Naive thymus-derived CD4-positive, alpha-beta T cell (primary cell): ENCODE results near the gene SIGLEC8. TPM values are rescaled to one million over a fixed set of nuclear protein-coding genes. Genes with fewer than 3 reads are reported as not detected.
"Not testable (repeated sequence)": the region's sequence is repeated elsewhere in the genome, so short reads cannot be mapped to it uniquely, and the experiment has no call there.

Experiments used
- ATAC-seq: fragments of 150-1000 bp; cut with Tn5 transposase; 2 replicates; pipeline ENCODE4 v1.10.0; 2021; ENCODE audit warnings: mild to moderate bottlenecking, moderate library complexity
- CTCF ChIA-PET: fragments of 350-600 bp; sonication (Branson Sonifier 250); formaldehyde crosslinking; loops from one replicate; lab custom pipeline; 2021; ENCODE audit warnings: antibody characterized with exemption; lab: Charles Lee
- POLR2A ChIA-PET: fragments of 350-600 bp; sonication (Branson Sonifier 250); formaldehyde crosslinking; loops from one replicate; lab custom pipeline; 2021; ENCODE audit warnings: antibody characterized with exemption, inconsistent platforms; lab: Charles Lee
- DNase-seq, 9 donors: peaks; one replicate each; pipeline versions ENCODE4 v3.0.0 to v3.0.0-alpha.2; 2020 to 2022; ENCODE audit warnings: mixed read lengths in 1 of 9
- H3K27ac ChIP-seq: one replicate; pipeline ENCODE4 v1.7.0; 2013; ENCODE audit warnings: mild to moderate bottlenecking, low read depth, low read length, moderate library complexity
- H3K27me3 ChIP-seq, 2 donors: one replicate each; pipeline ENCODE4 v1.7.0; 2013; ENCODE audit warnings: low read length in 2 of 2, mild to moderate bottlenecking in 2 of 2, moderate library complexity in 2 of 2; ENCODE audit not compliant: control insufficient read depth in 2 of 2, insufficient read depth in 2 of 2
- H3K36me3 ChIP-seq, 3 experiments: 1 replicate in 2 of 3; 2 replicates in 1 of 3; pipeline ENCODE4 v1.7.0; 2013; ENCODE audit warnings: low read length in 3 of 3, mild to moderate bottlenecking in 3 of 3, moderate library complexity in 1 of 3; ENCODE audit not compliant: insufficient read depth in 3 of 3, control insufficient read depth in 2 of 3
- H3K4me1 ChIP-seq, 2 donors: one replicate each; pipeline ENCODE4 v1.7.0; 2013; ENCODE audit warnings: low read length in 2 of 2, mild to moderate bottlenecking in 2 of 2, moderate library complexity in 1 of 2; ENCODE audit not compliant: control insufficient read depth in 2 of 2, insufficient read depth in 2 of 2
- H3K4me3 ChIP-seq: 2 replicates; pipeline ENCODE4 v1.7.0; 2013; ENCODE audit warnings: mild to moderate bottlenecking, low read length
- H3K9me3 ChIP-seq, 3 experiments: 1 replicate in 2 of 3; 2 replicates in 1 of 3; pipeline ENCODE4 v1.7.0; 2013; ENCODE audit warnings: low read length in 3 of 3; ENCODE audit not compliant: control insufficient read depth in 2 of 3
- H3K27ac Mint-ChIP-seq, 9 donors: one replicate each; pipeline ENCODE4 v1.8.0; 2020 to 2022; ENCODE audit warnings: mixed read lengths in 9 of 9, mild to moderate bottlenecking in 8 of 9, moderate library complexity in 5 of 9, inconsistent platforms in 2 of 9
- H3K27me3 Mint-ChIP-seq, 5 donors: one replicate each; pipeline ENCODE4 v1.8.0; 2021 to 2022; ENCODE audit warnings: mixed read lengths in 5 of 5, mild to moderate bottlenecking in 1 of 5
- H3K36me3 Mint-ChIP-seq, 5 donors: one replicate each; pipeline ENCODE4 v1.8.0; 2020 to 2022; ENCODE audit warnings: mixed read lengths in 5 of 5, mild to moderate bottlenecking in 3 of 5, inconsistent platforms in 1 of 5
- H3K4me1 Mint-ChIP-seq, 7 donors: one replicate each; pipeline ENCODE4 v1.8.0; 2020 to 2022; ENCODE audit warnings: mixed read lengths in 7 of 7, mild to moderate bottlenecking in 3 of 7, inconsistent platforms in 1 of 7
- H3K4me3 Mint-ChIP-seq, 10 donors: one replicate each; pipeline ENCODE4 v1.8.0; 2020 to 2022; ENCODE audit warnings: mild to moderate bottlenecking in 10 of 10, mixed read lengths in 10 of 10, moderate library complexity in 6 of 10, inconsistent platforms in 2 of 10
- H3K9me3 Mint-ChIP-seq, 11 donors: one replicate each; pipeline ENCODE4 v1.8.0; 2020 to 2022; ENCODE audit warnings: mixed read lengths in 11 of 11, mild to moderate bottlenecking in 4 of 11, inconsistent platforms in 1 of 11, moderate library complexity in 1 of 11
- intact Hi-C, 2 donors: fragments of 100-400 bp; cut with micrococcal nuclease; formaldehyde crosslinking; loops; one replicate each; pipeline ENCODE4 v1.15.1; 2023
- polyA plus RNA-seq, 2 donors: library from polyadenylated mRNA; unstranded; fragments of 300-500 nt; fragmentation: Illumina TruSeq; gene quantifications; one replicate each; pipeline ENCODE4 v1.2.3, GENCODE V29; 2021
- total RNA-seq, 6 experiments: library from RNA in 5 of 6; stranded (reverse) in 5 of 6; gene quantifications; 1 replicate in 5 of 6; 2 replicates in 1 of 6; pipeline ENCODE4 v1.2.3 and lab custom pipeline; 2021 to 2026

Gene SIGLEC8
- total and polyA plus RNA-seq, 7 experiments from 2014 or later = not detected

DNA sequence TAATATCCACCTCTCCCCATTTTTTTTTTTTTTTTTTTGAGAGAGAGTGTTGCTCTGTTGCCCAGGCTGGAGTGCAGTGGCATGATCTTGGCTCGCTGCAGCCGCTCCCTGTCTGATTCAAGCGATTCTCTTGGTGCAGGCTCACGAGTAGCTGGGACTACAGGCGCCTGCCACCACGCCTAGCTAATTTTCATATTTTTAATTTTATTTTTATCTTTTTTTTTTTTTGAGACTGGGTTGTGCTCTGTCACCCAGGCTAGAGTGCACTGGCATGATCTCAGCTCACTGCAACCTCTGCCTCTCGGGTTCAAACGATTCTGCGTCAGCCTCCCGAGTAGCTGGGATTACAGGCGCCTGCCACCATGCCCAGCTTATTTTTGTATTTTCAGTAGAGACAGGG lies 37.7 kb downstream of the SIGLEC8 start:
- CTCF ChIA-PET = interaction anchor here (0.7 to 4.8 kb wide), 9 partner anchors 18 to 276 kb away, joined by 3 to 36 read pairs (median 4); no protein-coding TSS in a partner anchor
- DNase-seq, H3K27ac Mint-ChIP-seq, H3K36me3 Mint-ChIP-seq, H3K4me1 ChIP-seq, H3K27me3 ChIP-seq, H3K4me3 Mint-ChIP-seq, POLR2A ChIA-PET, H3K36me3 ChIP-seq, ATAC-seq, H3K9me3 ChIP-seq, H3K4me3 ChIP-seq, H3K9me3 Mint-ChIP-seq, H3K27ac ChIP-seq: not testable (repeated sequence)
- peaks cover 0 to 12% (median 0%) of the 10 kb centered on the region in 7 donors for H3K4me1 Mint-ChIP-seq
- H3K27me3 Mint-ChIP-seq = peaks cover 16 to 37% (median 30%) of the 10 kb centered on the region in 5 donors
- intact Hi-C loops = loop anchor here in 1 of 2 donors (5.0 kb wide), 1 partner anchor 187 kb away; no protein-coding TSS in a partner anchor

DNA sequence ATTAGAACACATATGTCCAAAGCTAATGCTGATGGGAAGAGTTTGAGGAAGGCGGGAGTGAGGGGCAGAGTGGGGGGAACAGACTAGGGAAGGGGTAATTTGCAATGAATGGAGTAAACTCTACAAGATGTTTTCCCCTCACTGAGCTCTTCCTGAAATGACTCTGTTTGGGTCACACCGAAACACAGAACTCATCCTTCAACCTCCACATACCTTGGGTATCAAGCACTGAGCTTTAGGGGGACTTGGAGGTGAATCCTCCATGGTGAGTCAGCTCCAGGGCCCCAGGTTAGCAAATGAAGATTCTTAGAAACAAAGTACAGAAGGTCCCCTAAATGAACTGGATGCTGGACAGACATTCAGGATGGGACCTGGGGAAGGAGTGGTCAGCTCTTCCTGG lies 39.5 kb downstream of the SIGLEC8 start:
- Histone ChIP-seq H3K27ac (no peak overlapping the region), H3K9me3 (no peaks in the 10 kb centered on the region), H3K36me3 (no peaks in the 10 kb centered on the region), H3K4me3 (no peak overlapping the region), H3K4me1 (no peaks in the 10 kb centered on the region), H3K27me3 (no peaks in the 10 kb centered on the region)
- Mint-ChIP-seq H3K9me3 (peaks cover 0 to 8% (median 0%) of the 10 kb centered on the region in 11 donors), H3K4me3 (no peak overlapping the region), H3K27me3 (peaks cover 16 to 34% (median 30%) of the 10 kb centered on the region in 5 donors), H3K27ac (no peak overlapping the region), H3K36me3 (no peaks in the 10 kb centered on the region), H3K4me1 (peaks cover 0 to 12% (median 0%) of the 10 kb centered on the region in 7 donors)
- DNase-seq = no peak
- ChIA-PET POLR2A (no interaction called here), CTCF (interaction anchor here (1.7 to 2.4 kb wide), 2 partner anchors 55 to 96 kb away, joined by 5 to 9 read pairs; no protein-coding TSS in a partner anchor)
- no peak for ATAC-seq
- intact Hi-C loops = no loop called here

DNA sequence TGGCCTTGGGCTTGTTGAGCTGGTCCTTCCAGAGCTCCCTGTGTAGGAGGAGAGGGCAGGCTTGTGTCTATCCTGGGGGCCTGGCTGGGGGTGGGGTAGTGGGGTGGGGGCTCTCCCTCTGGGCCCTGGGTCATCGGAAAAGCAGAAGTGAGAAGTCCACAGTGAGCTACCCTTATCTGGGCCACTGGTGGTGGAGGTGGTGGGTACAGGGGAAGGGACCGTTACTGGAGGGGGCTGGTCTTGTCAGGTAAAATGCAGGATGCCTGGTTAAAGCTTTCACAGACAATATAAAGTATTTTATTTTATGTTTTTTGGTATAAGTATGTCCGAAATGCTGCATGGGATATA lies 40.5 kb downstream of the SIGLEC8 start:
- DNase-seq (no peak), ATAC-seq (peak; percentile 31)
- Histone ChIP-seq H3K27ac (no peak overlapping the region), H3K36me3 (no peaks in the 10 kb centered on the region), H3K9me3 (no peaks in the 10 kb centered on the region), H3K4me3 (no peak overlapping the region), H3K27me3 (no peaks in the 10 kb centered on the region), H3K4me1 (no peaks in the 10 kb centered on the region)
- H3K4me3 Mint-ChIP-seq = no peak overlapping the region
- H3K36me3 Mint-ChIP-seq = no peaks in the 10 kb centered on the region
- peaks cover 0 to 7% (median 0%) of the 10 kb centered on the region in 11 donors for H3K9me3 Mint-ChIP-seq
- intact Hi-C loops = no loop called here
- H3K4me1 Mint-ChIP-seq = peaks cover 0 to 12% (median 0%) of the 10 kb centered on the region in 7 donors
- POLR2A ChIA-PET = no interaction called here
- CTCF ChIA-PET = interaction anchor here (1.0 to 2.4 kb wide), 4 partner anchors 15 to 97 kb away, joined by 3 to 9 read pairs (median 4); no protein-coding TSS in a partner anchor
- H3K27me3 Mint-ChIP-seq = peaks cover 16 to 30% (median 24%) of the 10 kb centered on the region in 5 donors
- no peak overlapping the region for H3K27ac Mint-ChIP-seq

DNA sequence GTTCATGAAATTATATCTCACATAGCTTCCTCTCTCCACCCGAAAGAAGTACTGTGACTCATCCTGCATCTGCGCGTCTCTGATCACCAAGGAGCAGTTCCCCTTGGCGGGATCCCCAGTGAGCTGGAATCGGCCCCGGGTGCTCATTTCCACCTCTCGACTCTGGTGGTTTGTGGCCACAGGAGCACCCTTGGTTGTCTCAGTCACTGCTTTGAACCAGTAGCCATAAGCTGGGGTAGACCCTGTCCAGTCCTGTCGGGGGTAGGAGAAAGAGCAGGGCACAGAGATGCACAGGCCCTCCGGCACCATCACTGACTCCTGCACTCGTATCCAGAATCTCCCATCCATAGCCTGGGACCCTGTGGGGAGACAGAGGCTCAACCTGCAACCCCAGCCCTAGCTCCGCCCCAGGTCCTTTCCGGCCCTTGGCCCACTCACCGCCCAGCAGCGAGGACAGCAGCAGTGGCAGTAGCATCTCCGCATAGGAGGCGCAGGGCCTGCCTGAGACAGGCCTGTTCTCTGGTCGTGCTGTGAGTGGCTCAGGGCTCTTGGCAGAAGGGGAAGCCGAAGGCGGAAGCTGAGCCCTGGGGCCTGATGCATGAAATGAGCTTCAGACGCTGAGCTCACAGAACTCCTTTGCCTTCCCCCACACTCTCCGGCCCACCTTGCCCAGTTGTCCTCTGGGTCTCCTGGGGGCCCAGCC lies 41.0 kb downstream of the SIGLEC8 start, which contains the start of gene SIGLEC10:
Gene SIGLEC10 (minus strand): TSS at position 536 of the 703 bp plus-strand sequence. CDS start 61 bp downstream, at position 475.
- Histone ChIP-seq H3K4me1 (no peaks in the 10 kb centered on the region), H3K36me3 (no peaks in the 10 kb centered on the region), H3K9me3 (no peaks in the 10 kb centered on the region), H3K27ac (no peak within 1 kb of the TSS), H3K4me3 (no peak within 1 kb of the TSS), H3K27me3 (no peaks in the 10 kb centered on the region)
- intact Hi-C loops = no loop called here
- peak within 1 kb of the TSS in 1 of 10 donors; percentile 37 for H3K4me3 Mint-ChIP-seq
- H3K36me3 Mint-ChIP-seq = no peaks in the 10 kb centered on the region
- ChIA-PET POLR2A (no interaction called here), CTCF (interaction anchor here (0.8 to 1.7 kb wide), 4 partner anchors 14 to 54 kb away, joined by 3 read pairs; no protein-coding TSS in a partner anchor)
- H3K4me1 Mint-ChIP-seq = peaks cover 0 to 12% (median 0%) of the 10 kb centered on the region in 7 donors
- peaks cover 14 to 27% (median 22%) of the 10 kb centered on the region in 5 donors for H3K27me3 Mint-ChIP-seq
- DNase-seq (peak in 1 of 9 donors; percentile 47), ATAC-seq (peak; percentile 81)
- peaks cover 0 to 4% (median 0%) of the 10 kb centered on the region in 11 donors for H3K9me3 Mint-ChIP-seq
- H3K27ac Mint-ChIP-seq = peak within 1 kb of the TSS in 1 of 9 donors; percentile 48

DNA sequence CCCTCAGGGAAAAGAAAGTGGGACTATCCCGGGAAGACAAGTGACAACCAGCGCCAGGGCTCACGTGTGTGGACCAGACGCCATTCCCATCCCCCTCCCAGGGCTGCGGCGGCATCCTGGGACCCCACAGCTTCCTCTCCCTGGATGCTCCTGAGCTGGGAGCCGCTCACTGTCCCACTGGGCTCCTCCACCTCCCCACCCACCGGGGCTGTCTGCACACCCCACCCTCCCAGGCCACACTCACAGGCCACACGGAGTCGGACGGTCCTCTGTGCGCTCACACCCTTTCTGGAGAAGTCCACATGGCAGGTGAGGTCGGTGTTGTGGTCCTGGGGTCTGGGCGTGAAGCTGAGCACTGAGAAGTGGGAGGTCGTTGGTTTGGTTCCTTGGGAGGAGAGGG lies 41.8 kb downstream of the SIGLEC8 start:
- H3K4me3 ChIP-seq, POLR2A ChIA-PET, intact Hi-C loops: not testable (repeated sequence)

DNA sequence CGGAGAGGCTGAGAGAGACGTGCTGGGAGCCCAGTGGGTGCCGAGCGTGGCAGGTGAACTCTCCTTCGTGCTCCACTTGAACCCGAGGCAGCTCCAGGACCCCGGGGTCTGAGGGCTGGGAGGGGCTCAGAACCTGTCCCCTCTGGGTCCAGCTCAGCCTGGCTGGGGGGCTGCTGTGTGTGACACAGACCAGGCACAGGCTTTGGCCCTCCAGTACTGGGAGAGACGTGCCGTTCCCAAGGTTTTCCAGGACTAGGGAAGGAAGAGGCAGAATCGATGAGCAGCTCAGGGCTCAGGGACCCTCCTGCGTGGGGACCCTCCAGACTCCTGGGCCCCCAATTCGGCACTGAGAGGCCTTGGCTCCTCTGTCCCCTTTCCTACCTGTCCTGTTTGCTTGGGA lies 43.1 kb downstream of the SIGLEC8 start:
- H3K27ac Mint-ChIP-seq = no peak overlapping the region
- H3K36me3 Mint-ChIP-seq = no peaks in the 10 kb centered on the region
- H3K9me3 Mint-ChIP-seq = peaks cover 0 to 4% (median 0%) of the 10 kb centered on the region in 11 donors
- no peak overlapping the region for H3K4me3 Mint-ChIP-seq
- peaks cover 12 to 26% (median 14%) of the 10 kb centered on the region in 5 donors for H3K27me3 Mint-ChIP-seq
- ATAC-seq = no peak
- DNase-seq = no peak
- intact Hi-C loops = no loop called here
- H3K36me3 ChIP-seq = no peaks in the 10 kb centered on the region
- H3K4me1 Mint-ChIP-seq = peaks cover 0 to 7% (median 0%) of the 10 kb centered on the region in 7 donors
- no peaks in the 10 kb centered on the region for H3K9me3 ChIP-seq
- no peaks in the 10 kb centered on the region for H3K27me3 ChIP-seq
- ChIA-PET POLR2A (no interaction called here), CTCF (no interaction called here)
- no peak overlapping the region for H3K27ac ChIP-seq
- H3K4me1 ChIP-seq = no peaks in the 10 kb centered on the region
- no peak overlapping the region for H3K4me3 ChIP-seq

More for the DNA sequence above, 41.8 kb downstream of the SIGLEC8 start:
- not testable (repeated sequence) for H3K9me3 ChIP-seq, H3K4me3 Mint-ChIP-seq, H3K36me3 Mint-ChIP-seq, H3K4me1 ChIP-seq, H3K4me1 Mint-ChIP-seq, DNase-seq, H3K9me3 Mint-ChIP-seq, ATAC-seq, H3K27ac ChIP-seq, H3K36me3 ChIP-seq, H3K27me3 ChIP-seq, H3K27ac Mint-ChIP-seq
- H3K27me3 Mint-ChIP-seq = peaks cover 14 to 29% (median 19%) of the 10 kb centered on the region in 5 donors
- CTCF ChIA-PET = interaction anchor here (0.8 to 1.7 kb wide), 2 partner anchors 23 to 38 kb away, joined by 3 read pairs; no protein-coding TSS in a partner anchor
